K562 (cell line): Measurements from ENCODE around the gene CYP2C18. TPM values are rescaled to one million over a fixed set of nuclear protein-coding genes. Genes with fewer than 3 reads are reported as not detected.

Experiments
- ATAC-seq: fragments of 200-7000 bp; cut with Tn5 transposase; 3 replicates; pipeline ENCODE4 v1.9.1; 2020; ENCODE audit warnings: moderate library complexity
- BruUV-seq: library from RNA; stranded (reverse); fragments of 400-500 nt; replicated peaks from 2 replicates; lab custom pipeline; 2021; lab: Mats Ljungman, UMichigan
- CTCF ChIA-PET: fragments of 300-600 bp; formaldehyde crosslinking; extraction: SDS; loops from one replicate; lab custom pipeline; 2021; ENCODE audit warnings: low intra/inter-chr PET ratio; lab: Yijun Ruan, JAX
- POLR2A ChIA-PET: fragments of 300-600, 350-650 bp; sonication (Branson Sonifier 250); formaldehyde crosslinking; extraction: SDS; loops from one replicate; lab custom pipeline; 2021; ENCODE audit warnings: antibody characterized with exemption, inconsistent platforms; lab: Yijun Ruan, JAX
- DNase-seq, 4 experiments: peaks; one replicate each; pipeline versions ENCODE4 v3.0.0 to v3.0.0-alpha.2; 2011 to 2018; ENCODE audit warnings: low spot score in 3 of 4, mixed read lengths in 3 of 4; ENCODE audit errors: extremely low read depth in 1 of 4
- FAIRE-seq: peaks from 2 replicates; lab custom pipeline; 2011; peaks lifted over from hg19 to GRCh38; lab: Jason Lieb, UNC
- H2AFZ ChIP-seq: 2 replicates; pipeline ENCODE4 v1.6.0; 2011; ENCODE audit warnings: low read depth, low read length, control low read depth, inconsistent platforms
- H3K27ac ChIP-seq: fragments of 200-600 bp; 3 replicates; pipeline ENCODE4 v1.8.0; 2011; ENCODE audit warnings: low read depth, mild to moderate bottlenecking, control low read depth, inconsistent platforms, low read length, moderate library complexity, mixed read lengths; ENCODE audit errors: extremely low read depth
- H3K27me3 ChIP-seq, 2 experiments: fragments of 300-600 bp in 1 of 2; 2 replicates in 1 of 2; 3 replicates in 1 of 2; pipeline versions ENCODE4 v1.6.0 to v1.8.0; 2011; ENCODE audit warnings: inconsistent platforms in 2 of 2, low read length in 2 of 2, mild to moderate bottlenecking in 1 of 2, mixed read lengths in 1 of 2, moderate library complexity in 1 of 2; ENCODE audit not compliant: control insufficient read depth in 2 of 2, insufficient read depth in 2 of 2
- H3K36me3 ChIP-seq: fragments of 300-600 bp; 3 replicates; pipeline ENCODE4 v1.8.0; 2011; ENCODE audit warnings: mild to moderate bottlenecking, low read length, inconsistent platforms; ENCODE audit not compliant: control insufficient read depth, insufficient read depth
- H3K4me1 ChIP-seq, 2 experiments: fragments of 200-600 bp in 1 of 2; replicated peaks in 1 of 2; 2 replicates in 1 of 2; 3 replicates in 1 of 2; pipeline versions ENCODE4 v1.5.1 to v1.8.0; 2011; ENCODE audit warnings: inconsistent platforms in 2 of 2, low read length in 2 of 2, mild to moderate bottlenecking in 1 of 2, mixed read lengths in 1 of 2, moderate library complexity in 1 of 2; ENCODE audit not compliant: control insufficient read depth in 2 of 2, insufficient read depth in 2 of 2
- H3K4me2 ChIP-seq: 2 replicates; pipeline ENCODE4 v1.6.1; 2011; ENCODE audit warnings: low read length, control low read depth, inconsistent platforms, mixed read lengths; ENCODE audit not compliant: insufficient read depth
- H3K4me3 ChIP-seq: fragments of 200-600 bp; sonication (generic), shearing (Covaris generic); 2 replicates; pipeline ENCODE4 v1.5.1; 2016; ENCODE audit warnings: control low read depth, inconsistent platforms
- H3K79me2 ChIP-seq: fragments of 200-600 bp; 3 replicates; pipeline ENCODE4 v1.8.0; 2011; ENCODE audit warnings: low read length, inconsistent platforms; ENCODE audit not compliant: control insufficient read depth, insufficient read depth
- H3K9ac ChIP-seq, 2 experiments: 2 replicates each; pipeline versions ENCODE4 v1.6.0 to v1.6.1; 2011; ENCODE audit warnings: low read depth in 2 of 2, low read length in 2 of 2, control low read depth in 1 of 2, inconsistent platforms in 1 of 2, mild to moderate bottlenecking in 1 of 2, mixed read lengths in 1 of 2; ENCODE audit not compliant: insufficient read depth in 1 of 2
- H3K9me1 ChIP-seq: one replicate; pipeline ENCODE4 v1.6.0; 2011; ENCODE audit warnings: inconsistent platforms, mild to moderate bottlenecking, low read length, moderate library complexity; ENCODE audit not compliant: control insufficient read depth, insufficient read depth
- H3K9me3 ChIP-seq: replicated peaks from 2 replicates; pipeline ENCODE4 v1.5.1; 2011; ENCODE audit warnings: low read depth, low read length, inconsistent platforms; ENCODE audit not compliant: control insufficient read depth, insufficient read depth
- H4K20me1 ChIP-seq: replicated peaks from 2 replicates; pipeline ENCODE4 v1.6.1; 2011; ENCODE audit warnings: low read length, inconsistent platforms, mixed read lengths; ENCODE audit not compliant: control insufficient read depth, insufficient read depth
- CLOCK ChIP-seq: fragments of 250-450 bp; sonication (Bioruptor Pico); IDR thresholded peaks from 2 replicates; pipeline ENCODE4 v1.4.0; 2020; ENCODE audit warnings: mild to moderate bottlenecking, moderate library complexity, borderline replicate concordance
- EGR1 ChIP-seq: fragments of 450-650 bp; conservative IDR thresholded peaks from 2 replicates; pipeline ENCODE4 v1.6.1; 2017; ENCODE audit warnings: mild to moderate bottlenecking
- NCOA6 ChIP-seq: fragments of 450-650 bp; IDR thresholded peaks from 2 replicates; pipeline ENCODE4 v1.6.1; 2017; ENCODE audit warnings: mild to moderate bottlenecking
- POLR2B ChIP-seq: fragments of 450-650 bp; IDR thresholded peaks from 2 replicates; pipeline ENCODE4 v1.6.1; 2018; ENCODE audit warnings: low read depth; ENCODE audit not compliant: partially characterized antibody
- SMC3 ChIP-seq: conservative IDR thresholded peaks from 2 replicates; pipeline ENCODE4 v1.6.1; 2011; ENCODE audit warnings: low read depth, low read length, improper control_type of control experiment; ENCODE audit not compliant: insufficient read depth
- ZC3H11A ChIP-seq: IDR thresholded peaks from 2 replicates; pipeline ENCODE4 v1.6.1; 2012; ENCODE audit warnings: low read depth, low read length, improper control_type of control experiment
- ZNF75A ChIP-seq: fragments of 450-650 bp; formaldehyde crosslinking; IDR thresholded peaks from 2 replicates; pipeline ENCODE4 v1.4.0; 2020; ENCODE audit warnings: mild to moderate bottlenecking
- WGBS: fragments of 100-300 bp; shearing (Covaris generic); methylation state at CpG from one replicate; pipeline ENCODE4 v1.1.6; 2016; ENCODE audit warnings: low coverage, mixed read lengths; ENCODE audit not compliant: insufficient coverage; ENCODE audit errors: missing lambda C conversion rate; 5-methylcytosine and 5-hydroxymethylcytosine counted together
- in situ Hi-C: fragments of 300-500 bp; cut with MboI; formaldehyde crosslinking; loops from 4 replicates; pipeline ENCODE4 v1.15.0; 2018; ENCODE audit warnings: inconsistent platforms, mixed read lengths
- intact Hi-C: fragments of 100-400 bp; cut with micrococcal nuclease; formaldehyde crosslinking; loops from 2 replicates; pipeline ENCODE4 v1.14.2; 2022
- polyA plus RNA-seq, 8 experiments: library from polyadenylated mRNA; depleted of rRNA in 4 of 8; stranded (reverse) in 5 of 8; unstranded in 3 of 8; fragments of >200 nt; fragmentation: Nextera tagmentation in 2 of 8; fragmentation: Illumina TruSeq in 1 of 8; extraction: Ambion mirVana in 2 of 8; extraction: Trizol in 1 of 8; gene quantifications; 2 replicates each; pipeline versions ENCODE4 v1.2.1 to v1.2.3, GENCODE V29; 2011 to 2014; ENCODE audit warnings: inconsistent platforms in 1 of 8, missing spikeins in 1 of 8
- total RNA-seq, 7 experiments: library from RNA; depleted of rRNA in 6 of 7; stranded (reverse); fragments of >200 nt in 6 of 7; fragmentation: Illumina TruSeq in 2 of 7; extraction: Trizol in 2 of 7; gene quantifications; 2 replicates each; pipeline versions ENCODE4 v1.2.1 to v1.2.3, GENCODE V29; 2011 to 2021; ENCODE audit warnings: low replicate concordance in 1 of 7

Gene CYP2C18
- total and polyA plus RNA-seq, 9 of the 15 experiments (the other 6 are each of a cell fraction or from before 2014, with no cell fraction given), result not detected

- ChIA-PET CTCF (no interaction called here), POLR2A (no interaction called here)
- no peaks in the 10 kb centered on the region for H3K9me3 ChIP-seq
- WGBS, result 0% methylated on average over 4 of the region's 4 CpGs
- no peak overlapping the region for H3K4me2 ChIP-seq
- H3K27ac ChIP-seq, result no peak overlapping the region
- ATAC-seq (no peak), FAIRE-seq (no peak), DNase-seq (no peak)
- intact Hi-C loops, result no loop called here
- H3K9me1 ChIP-seq, result no peaks in the 10 kb centered on the region
- H3K4me1 ChIP-seq, result no peaks in the 10 kb centered on the region
- no peaks in the 10 kb centered on the region for H4K20me1 ChIP-seq
- H3K36me3 ChIP-seq, result no peaks in the 10 kb centered on the region
- no peak for TF ChIP-seq ZNF75A (CRISPR knock-in tag)
- no peak for TF ChIP-seq EGR1
- TF ChIP-seq NCOA6, result no peak
- no peak for TF ChIP-seq POLR2B
- no peak for TF ChIP-seq CLOCK
- TF ChIP-seq SMC3, result no peak
- no peak for TF ChIP-seq ZC3H11A
- H3K9ac ChIP-seq, result no peak overlapping the region
- no TSS peak for BruUV-seq
- H2AFZ ChIP-seq, result no peak overlapping the region
- no peaks in the 10 kb centered on the region for H3K27me3 ChIP-seq
- H3K79me2 ChIP-seq, result no peaks in the 10 kb centered on the region
- H3K4me3 ChIP-seq, result no peak overlapping the region
- in situ Hi-C loops, result no loop called here
Measured at GRCh38 chr10:94747838-94748237, 64.3 kb downstream of the CYP2C18 start.
